Measurements from ENCODE around the gene PPP1CC. TPM values are rescaled to one million over a fixed set of nuclear protein-coding genes. Genes with fewer than 3 reads are reported as not detected.

Gene PPP1CC
- total RNA-seq, 2 donors from 2014 or later: 40.2 to 83.0 TPM

DNA sequence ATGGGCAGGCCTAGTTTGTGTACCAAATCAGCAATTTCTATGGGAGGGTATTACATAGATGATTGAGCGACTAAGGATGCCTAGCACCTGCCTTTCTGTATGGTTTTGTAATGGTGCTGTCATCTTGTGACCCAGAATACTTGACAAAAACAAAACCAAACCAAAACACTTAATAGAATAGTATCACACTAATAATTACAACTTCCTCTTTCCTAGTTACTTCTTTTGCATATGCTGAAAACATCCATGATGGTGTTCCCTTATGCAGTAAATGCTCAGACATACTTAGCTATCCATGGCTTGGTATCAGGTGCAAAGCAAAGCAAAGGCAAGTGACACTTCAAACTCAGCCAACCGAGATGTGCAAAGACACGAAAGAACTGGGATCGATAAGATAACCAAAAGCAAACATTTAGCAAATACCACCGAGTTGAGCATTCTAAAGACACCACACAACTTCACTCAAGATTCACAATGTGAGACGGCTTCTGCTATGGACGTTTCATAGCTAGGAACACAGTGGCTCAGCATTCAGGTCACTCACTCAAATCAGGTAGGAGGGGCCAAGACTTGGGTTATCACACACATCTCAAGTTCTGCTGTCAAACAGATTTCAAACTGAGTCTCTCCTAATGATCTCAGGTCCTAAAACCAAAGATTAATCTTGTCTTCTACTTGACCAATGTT lies 24.3 kb downstream of the PPP1CC start:
- intact Hi-C loops (cut with DNase I): no loop called here
- no peak for TF ChIP-seq POLR2A (IDR thresholded peaks at IDR 0.05)
- TF ChIP-seq, protein P1, sequence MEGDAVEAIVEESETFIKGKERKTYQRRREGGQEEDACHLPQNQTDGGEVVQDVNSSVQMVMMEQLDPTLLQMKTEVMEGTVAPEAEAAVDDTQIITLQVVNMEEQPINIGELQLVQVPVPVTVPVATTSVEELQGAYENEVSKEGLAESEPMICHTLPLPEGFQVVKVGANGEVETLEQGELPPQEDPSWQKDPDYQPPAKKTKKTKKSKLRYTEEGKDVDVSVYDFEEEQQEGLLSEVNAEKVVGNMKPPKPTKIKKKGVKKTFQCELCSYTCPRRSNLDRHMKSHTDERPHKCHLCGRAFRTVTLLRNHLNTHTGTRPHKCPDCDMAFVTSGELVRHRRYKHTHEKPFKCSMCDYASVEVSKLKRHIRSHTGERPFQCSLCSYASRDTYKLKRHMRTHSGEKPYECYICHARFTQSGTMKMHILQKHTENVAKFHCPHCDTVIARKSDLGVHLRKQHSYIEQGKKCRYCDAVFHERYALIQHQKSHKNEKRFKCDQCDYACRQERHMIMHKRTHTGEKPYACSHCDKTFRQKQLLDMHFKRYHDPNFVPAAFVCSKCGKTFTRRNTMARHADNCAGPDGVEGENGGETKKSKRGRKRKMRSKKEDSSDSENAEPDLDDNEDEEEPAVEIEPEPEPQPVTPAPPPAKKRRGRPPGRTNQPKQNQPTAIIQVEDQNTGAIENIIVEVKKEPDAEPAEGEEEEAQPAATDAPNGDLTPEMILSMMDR (IDR thresholded peaks at IDR 0.05): no peak
- 61 to 70% methylated on average over 7 of the region's 7 CpGs for WGBS, 2 donors
- Histone ChIP-seq H3K9me3 (no peaks in the 10 kb centered on the region), H3K36me3 (replicated peaks in 1 of 2; ENCODE audit: insufficient read depth in 1 of 2, low read depth in 2 of 2) (peaks cover 0 to 29% of the 10 kb centered on the region in 2 donors), H3K27ac (no peak overlapping the region), H3K27me3 (no peaks in the 10 kb centered on the region), H3K4me3 (no peak overlapping the region), H3K4me1 (no peaks in the 10 kb centered on the region)
- DNase-seq (no peak), ATAC-seq (no peak)

DNA sequence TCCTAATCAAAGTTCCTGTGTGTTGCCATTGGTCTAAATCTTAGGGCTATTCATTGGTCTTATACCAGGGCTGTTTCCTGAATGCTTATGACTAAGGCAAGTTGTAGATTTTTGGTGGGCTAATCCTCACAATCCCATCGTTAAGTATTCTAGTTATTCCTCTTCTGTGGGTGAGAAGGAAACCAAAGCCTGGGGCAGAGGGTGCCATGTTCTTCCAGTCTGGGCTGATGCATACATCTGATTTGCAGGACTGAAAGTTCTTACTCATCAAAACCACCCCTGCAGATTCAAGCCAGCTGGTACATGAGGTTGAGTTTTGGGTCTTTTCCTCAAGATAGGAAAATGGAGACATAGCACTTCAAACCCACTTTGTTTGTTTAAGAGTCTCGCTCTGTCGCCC lies 25.7 kb downstream of the PPP1CC start:
- no peak for ATAC-seq
- no peaks in the 10 kb centered on the region for H3K4me1 ChIP-seq
- H3K4me3 ChIP-seq: no peak overlapping the region
- intact Hi-C loops (cut with DNase I): no loop called here
- no peaks in the 10 kb centered on the region for H3K9me3 ChIP-seq
- no peaks in the 10 kb centered on the region for H3K27me3 ChIP-seq
- H3K36me3 ChIP-seq (replicated peaks in 1 of 2; ENCODE audit: insufficient read depth in 1 of 2, low read depth in 2 of 2): peaks cover 0 to 24% of the 10 kb centered on the region in 2 donors
- TF ChIP-seq, protein P1 (IDR thresholded peaks at IDR 0.05): no peak
- no peak for TF ChIP-seq POLR2A (IDR thresholded peaks at IDR 0.05)
- WGBS, 2 donors: 94 to 97% methylated on average over 3 of the region's 3 CpGs
- no peak overlapping the region for H3K27ac ChIP-seq
- no peak for DNase-seq

DNA sequence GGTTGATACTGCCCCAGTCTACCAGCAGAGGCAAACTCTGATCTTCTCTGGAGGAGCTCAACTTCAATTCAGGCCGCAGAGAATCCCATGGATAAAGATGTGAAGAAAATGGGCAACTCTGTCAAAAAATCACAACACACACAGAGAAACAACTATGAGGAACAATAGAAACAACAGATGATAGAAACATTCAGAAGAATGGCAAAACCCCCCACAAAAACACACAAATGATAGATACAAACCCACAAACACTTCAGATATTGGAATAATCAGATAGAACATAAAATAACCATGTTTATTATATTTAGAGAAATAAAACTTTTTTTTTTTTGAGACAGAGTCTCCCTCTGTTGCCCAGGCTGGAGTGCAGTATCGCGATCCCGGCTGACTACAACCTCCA lies 33.8 kb downstream of the PPP1CC start:
- 97 to 98% methylated on average over 4 of the region's 4 CpGs for WGBS, 2 donors
- Histone ChIP-seq H3K36me3 (replicated peaks in 1 of 2; ENCODE audit: insufficient read depth in 1 of 2, low read depth in 2 of 2) (peaks cover 0 to 2% of the 10 kb centered on the region in 2 donors), H3K4me1 (no peaks in the 10 kb centered on the region), H3K27me3 (no peaks in the 10 kb centered on the region), H3K4me3 (no peak overlapping the region), H3K27ac (no peak overlapping the region), H3K9me3 (no peaks in the 10 kb centered on the region)
- intact Hi-C loops (cut with DNase I): no loop called here
- DNase-seq (no peak), ATAC-seq (no peak)
- TF ChIP-seq, protein P1 (IDR thresholded peaks at IDR 0.05): no peak
- TF ChIP-seq POLR2A (IDR thresholded peaks at IDR 0.05): no peak

DNA sequence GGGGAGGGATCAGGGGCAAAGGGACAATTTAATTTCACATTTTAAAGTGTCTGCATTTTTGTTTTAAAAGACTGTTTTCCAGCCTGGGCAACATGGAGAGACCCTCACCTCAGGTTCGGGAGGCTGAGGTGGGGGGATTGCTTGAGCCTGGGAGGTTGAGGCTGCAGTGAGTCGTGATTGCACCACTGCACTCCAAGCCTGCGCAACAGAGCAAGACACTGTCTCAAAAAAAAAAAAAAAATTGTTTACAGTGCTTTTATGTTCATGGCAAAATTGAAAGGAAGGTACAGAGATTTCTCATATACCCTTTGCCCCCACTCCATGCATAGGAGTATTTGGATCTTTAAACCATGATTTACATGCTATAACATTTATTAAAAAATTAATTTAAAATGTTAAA lies 37.4 kb downstream of the PPP1CC start:
- intact Hi-C loops (cut with DNase I): no loop called here
- Histone ChIP-seq H3K4me1 (no peaks in the 10 kb centered on the region), H3K9me3 (no peaks in the 10 kb centered on the region), H3K4me3 (no peak overlapping the region), H3K27me3 (no peaks in the 10 kb centered on the region), H3K36me3 (replicated peaks in 1 of 2; ENCODE audit: insufficient read depth in 1 of 2, low read depth in 2 of 2) (no peaks in the 10 kb centered on the region), H3K27ac (no peak overlapping the region)
- 43 to 56% methylated on average over 3 of the region's 3 CpGs for WGBS, 2 donors
- DNase-seq (no peak), ATAC-seq (no peak)
- TF ChIP-seq POLR2A (IDR thresholded peaks at IDR 0.05): no peak
- TF ChIP-seq, protein P1 (IDR thresholded peaks at IDR 0.05): no peak

DNA sequence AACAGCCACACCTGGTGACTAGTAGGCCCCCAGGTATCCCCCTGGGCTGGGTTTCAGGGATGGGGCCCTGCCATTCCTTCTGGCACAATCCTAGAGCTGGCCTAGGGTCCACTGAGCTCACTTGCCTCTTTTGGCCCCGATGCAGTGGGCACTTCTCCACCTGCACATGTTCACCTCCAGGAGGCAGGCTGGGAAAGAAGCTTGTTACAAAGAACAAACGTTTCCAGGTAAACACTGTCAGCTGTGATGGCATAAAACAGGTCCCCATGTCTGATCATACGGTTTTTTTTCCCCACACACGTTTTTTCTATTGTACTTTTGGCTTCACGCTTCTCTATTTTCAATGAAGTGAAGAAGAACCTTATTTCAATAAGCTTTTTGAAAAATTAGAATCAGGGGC lies 37.9 kb downstream of the PPP1CC start:
- TF ChIP-seq, protein P1 (IDR thresholded peaks at IDR 0.05): peak in 6 of 7 experiments; percentile 7 to 61 (median 36)
- TF ChIP-seq POLR2A (IDR thresholded peaks at IDR 0.05): no peak
- no peaks in the 10 kb centered on the region for H3K9me3 ChIP-seq
- H3K36me3 ChIP-seq (replicated peaks in 1 of 2; ENCODE audit: insufficient read depth in 1 of 2, low read depth in 2 of 2): no peaks in the 10 kb centered on the region
- 12 to 15% methylated on average over 4 to 5 of the region's 5 CpGs for WGBS, 2 donors
- no peak overlapping the region for H3K4me3 ChIP-seq
- no peaks in the 10 kb centered on the region for H3K4me1 ChIP-seq
- H3K27ac ChIP-seq: no peak overlapping the region
- H3K27me3 ChIP-seq: no peaks in the 10 kb centered on the region
- DNase-seq (peak; percentile 31 to 63 (median 38)), ATAC-seq (no peak)
- intact Hi-C loops (cut with DNase I): no loop called here

Measured in body of pancreas (tissue), 4 donors.